Activated CD4-positive, alpha-beta T cell treated with anti-CD3 and anti-CD28 coated beads for 1 hour (primary cell): ENCODE measurements around the gene STARD7.
A peak's percentile ranks its signal among the peaks of the same experiment; 100 is the strongest.
"Not testable (repeated sequence)": the region's sequence is repeated elsewhere in the genome, so short reads cannot be mapped to it uniquely, and the experiment has no call there.

ENCODE experiments used
- DNase-seq: peaks from one replicate; pipeline ENCODE4 v3.0.0-alpha.2; 2020

STARD7 gene

DNA sequence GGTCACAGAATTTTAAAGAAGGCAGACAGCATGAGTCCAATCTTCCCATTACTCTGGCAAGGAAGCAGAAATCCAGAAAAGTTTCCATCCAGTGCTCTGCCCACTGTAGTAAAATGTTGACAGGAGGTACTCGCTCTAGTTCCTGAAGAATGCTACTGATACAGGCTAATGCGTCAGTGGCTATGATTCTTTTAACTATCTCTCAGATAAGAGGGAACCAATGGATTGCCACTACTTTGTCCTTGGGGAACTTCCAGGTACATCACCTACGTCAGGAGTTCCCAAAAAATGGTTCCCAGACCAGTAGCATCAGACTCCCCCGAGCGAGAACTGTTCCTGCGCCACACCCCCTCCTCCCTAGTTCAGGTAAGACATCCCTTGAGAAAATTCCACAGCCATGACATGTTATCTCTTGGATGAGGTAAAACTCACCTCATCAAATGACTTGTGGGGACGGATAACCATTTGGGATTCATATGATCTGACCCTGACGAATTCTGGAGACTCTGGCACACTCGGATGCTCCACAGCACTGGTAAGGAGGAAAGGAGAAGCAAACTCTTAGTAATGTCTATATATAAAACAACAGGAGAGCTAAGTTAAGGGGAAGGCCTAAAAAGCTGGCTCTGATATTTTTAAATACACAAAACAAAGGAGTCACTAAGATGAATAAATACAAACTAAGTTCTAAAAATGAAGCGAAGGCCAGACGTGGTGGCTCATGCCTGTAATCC, 16.5 kb downstream of the STARD7 start:
- DNase-seq: no peak

DNA sequence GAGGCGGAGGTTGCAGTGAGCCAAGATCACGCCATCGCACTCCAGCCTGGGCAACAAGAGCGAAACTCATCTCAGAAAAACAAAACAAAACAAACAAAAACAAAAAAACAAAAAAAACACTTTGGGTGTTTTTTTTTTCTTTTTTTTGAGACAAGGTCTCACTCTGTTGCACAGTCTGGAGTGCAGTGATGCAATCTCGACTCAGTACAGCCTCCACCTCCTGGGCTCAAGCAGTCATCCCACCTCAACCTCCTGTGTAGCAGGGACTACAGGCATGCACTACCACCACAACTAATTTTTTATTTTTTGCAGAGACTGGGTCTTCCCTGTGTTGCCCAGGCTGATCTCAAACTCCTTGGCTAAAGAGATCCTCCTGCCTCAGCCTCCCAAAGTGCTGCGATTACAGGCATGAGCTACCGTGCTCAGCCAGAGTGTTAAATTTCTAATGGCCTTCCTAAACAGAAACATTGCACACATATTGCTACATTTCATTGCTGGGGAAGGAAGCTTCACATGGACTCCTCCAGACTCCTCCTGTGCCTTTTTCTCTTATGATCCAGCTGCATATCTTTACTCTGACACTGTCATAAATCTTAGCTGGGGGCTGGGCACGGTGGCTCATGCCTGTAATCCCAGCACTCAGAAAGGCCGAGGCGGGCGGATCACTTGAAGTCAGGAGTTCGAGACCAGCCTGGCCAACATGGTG, 19.7 kb downstream of the STARD7 start:
- DNase-seq: no peak

DNA sequence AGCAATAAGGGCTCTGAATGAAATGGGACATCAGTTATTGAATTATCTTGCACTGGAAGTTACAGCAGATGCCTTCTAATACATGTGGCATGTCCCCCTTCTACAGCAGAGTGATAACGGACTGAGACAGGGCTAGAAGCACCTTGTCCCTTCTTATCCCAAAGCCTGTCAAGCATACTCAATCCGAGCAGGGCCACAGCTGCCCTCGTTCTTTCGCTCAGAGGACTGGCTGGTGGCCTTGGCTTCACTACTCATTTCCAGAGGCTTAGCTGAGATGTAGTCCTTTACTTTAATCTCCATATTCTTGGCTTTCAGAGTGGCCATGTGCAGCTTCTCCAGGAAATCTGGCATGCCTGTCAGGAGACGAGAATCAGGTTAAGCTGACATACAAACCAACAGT, 22.1 kb downstream of the STARD7 start:
- no peak for DNase-seq

DNA sequence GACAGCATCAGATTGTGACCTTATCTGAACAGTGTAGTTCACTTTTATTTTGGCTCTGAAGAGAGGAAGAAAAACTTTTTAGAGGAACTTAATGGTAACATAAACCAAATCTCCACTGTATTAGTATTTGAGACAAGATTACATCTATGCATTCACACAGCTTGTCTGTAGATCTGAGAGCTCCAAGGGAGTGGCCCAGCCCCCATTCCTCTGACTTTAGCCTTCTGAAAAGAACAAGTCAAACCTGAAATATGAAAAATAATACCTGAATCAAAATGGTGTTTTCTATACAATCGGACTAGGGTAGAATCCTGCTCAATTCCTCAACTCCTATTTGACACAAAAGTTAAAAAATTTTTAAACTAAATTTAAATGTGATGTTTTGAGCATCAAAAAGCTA, 23.1 kb downstream of the STARD7 start:
- DNase-seq: no peak

DNA sequence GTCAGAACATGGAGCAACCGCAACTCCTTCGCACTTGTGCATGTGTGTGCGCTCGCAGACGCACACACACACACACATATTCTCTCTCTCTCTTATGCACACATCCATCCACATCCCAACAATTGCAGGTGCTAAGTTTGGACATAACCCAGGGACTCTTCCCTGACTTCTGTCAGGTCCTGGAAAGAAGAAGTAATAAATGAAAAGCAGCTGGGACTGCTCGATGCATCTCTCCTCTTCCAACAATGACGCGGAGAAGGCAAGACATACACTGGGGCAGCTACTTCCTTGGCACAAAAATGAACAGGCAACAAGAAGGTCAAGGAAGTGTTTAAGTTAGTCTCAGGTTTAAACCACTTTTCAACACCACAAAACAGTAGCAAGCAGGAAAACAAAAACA, 23.6 kb downstream of the STARD7 start:
- DNase-seq: no peak

DNA sequence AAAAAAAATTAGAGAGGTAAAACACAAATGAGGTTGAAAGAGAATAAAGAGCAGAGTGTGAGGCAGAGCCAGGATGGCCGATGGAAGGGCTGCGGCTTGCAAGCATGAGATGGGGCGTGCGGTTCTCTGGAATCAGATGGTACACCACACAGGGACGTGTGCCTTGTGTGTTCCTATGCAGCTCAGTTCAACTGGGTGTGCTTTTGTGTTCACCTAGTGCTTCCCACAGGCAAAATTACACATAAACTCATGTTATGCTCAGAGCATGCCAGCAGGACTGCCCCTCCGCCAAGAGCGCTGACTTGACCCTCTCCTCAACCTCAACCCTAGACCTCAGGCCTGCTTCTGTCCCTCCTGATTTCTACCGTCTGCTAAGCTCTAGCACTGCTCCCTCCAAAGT, 24.4 kb downstream of the STARD7 start:
- DNase-seq: no peak

DNA sequence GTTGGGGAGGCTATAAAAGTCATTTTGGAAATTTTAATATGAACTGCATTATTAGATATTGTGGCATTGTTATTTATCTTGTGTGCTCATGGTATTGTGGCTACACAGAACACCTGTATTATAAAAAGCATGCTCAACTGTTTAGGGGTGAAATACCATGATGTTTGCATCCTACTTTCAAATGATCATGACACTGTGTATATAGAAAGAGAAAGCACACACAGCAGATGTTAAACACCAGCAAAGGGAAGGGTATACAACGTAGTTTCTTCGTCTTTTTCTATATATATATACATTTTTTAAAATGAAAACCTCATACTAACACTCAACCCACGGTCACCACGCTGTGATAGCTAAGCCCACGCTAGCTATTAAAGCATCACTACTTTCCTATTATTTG, 27.1 kb downstream of the STARD7 start:
- no peak for DNase-seq

DNA sequence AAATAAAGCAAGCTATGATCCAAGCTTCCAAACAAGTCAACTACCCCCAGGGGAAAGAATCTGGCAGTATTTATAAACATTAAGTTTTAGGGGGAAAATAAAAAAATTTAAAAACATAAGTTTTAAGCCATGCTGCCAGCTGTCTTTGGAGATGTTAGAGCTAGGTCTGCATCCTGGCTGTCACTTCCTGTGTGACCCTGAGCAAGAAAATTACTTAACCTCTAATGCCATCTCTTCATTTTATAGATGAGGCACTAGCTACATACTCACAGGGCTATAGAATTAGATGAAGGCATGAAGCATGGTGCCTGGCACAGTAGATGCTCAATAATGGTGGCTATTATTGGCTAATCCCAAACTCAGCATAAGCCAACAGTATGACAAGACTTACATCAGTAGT, 28.1 kb downstream of the STARD7 start:
- DNase-seq: no peak

DNA sequence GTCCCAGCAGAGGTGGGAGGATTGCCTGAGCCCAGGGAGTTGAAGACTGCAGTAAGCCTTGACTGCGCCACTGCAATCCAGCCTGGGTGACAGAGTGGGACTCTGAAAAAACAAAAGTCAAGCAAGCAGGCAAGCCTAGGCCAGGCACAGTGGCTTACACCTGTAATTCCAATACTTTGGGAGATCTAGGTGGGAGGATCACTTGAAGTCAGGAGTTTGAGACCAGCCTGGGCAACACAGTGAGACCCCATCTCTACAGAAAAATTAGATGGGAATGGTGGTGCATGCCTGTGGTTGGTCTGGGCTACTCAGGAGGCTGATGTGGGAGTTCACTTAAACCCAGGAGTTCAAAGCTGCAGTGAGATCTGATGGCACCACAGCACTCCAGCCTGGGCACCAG, 28.6 kb downstream of the STARD7 start:
- DNase-seq: no peak

DNA sequence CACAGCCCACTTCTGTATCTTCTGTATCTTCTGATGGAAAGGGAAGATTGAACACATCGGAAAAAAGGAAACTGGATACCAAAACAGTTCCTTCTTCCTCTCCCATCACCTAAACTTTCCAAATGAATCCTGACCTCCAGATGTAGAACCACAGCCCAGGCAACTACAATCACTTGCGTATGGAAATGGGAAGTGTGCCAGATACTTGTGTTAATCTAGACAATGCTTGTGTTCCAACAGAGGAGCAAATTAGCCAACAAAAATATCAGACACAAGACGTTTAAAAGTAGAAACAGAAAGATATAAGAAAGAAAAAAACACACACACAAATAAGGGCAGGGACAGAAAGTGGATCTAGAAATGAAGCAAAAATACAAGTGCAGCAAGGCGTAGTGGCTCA, 32.0 kb downstream of the STARD7 start:
- DNase-seq: no peak

DNA sequence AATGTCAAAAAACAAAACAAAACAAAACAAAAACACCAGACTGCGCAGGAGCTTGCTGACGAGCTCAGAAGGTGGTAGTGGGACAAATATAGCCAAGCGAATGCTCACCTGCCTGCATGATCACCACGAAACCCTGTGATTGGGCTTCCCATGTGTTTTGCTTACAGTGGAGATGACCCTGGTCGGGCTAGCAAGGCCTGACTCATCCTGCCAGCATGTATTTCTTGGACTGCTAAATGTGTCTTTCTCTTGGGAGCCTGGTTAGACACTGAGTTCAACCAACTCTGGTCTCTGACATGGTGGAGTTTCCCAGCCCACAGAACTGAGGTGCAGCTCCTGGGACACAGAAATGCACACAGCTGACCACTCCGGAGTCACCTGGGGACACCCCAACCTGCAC, 32.7 kb downstream of the STARD7 start:
- no peak for DNase-seq

DNA sequence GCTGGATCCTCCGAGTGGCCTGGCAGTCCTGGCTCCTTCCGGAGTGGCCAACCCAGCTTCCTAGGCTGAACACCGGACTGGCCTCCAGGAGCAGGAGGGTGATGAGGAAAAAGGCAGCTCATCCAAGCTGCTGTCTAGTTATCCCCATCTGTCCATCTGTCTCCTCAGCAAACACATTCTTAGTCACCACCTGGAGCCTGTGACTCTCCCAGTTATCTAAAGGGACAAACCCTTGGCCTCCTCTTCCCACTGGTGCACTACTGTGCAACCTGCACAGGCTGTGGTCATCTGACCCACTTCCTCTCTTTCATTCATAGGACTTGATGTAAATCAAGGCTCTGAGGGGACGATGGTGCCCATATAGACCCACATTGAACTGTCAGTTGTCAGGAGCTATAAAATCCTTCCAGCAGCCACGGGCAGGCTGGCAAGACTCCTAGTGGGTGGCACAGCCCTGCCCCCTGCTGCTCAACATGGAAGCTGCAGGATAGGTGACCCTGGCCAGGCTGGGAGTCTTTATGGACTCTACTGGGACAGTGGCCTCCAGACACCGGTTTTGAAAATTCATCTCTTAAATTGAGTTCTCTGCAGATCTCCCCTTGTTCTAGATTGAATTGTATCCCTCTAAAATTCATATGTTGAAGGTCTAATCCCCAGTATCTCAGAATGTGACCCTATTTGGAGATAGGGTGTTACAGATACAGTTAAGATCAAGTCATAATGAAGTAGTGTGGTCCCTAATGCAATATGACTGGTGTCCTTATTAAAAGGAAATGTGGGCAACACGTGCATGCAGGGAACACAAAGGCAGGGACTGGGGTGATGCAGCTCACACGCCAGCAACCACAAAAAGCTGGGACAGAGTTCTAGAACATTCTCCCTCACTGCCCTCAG, 34.1 kb downstream of the STARD7 start:
- DNase-seq: peak; percentile 74

DNA sequence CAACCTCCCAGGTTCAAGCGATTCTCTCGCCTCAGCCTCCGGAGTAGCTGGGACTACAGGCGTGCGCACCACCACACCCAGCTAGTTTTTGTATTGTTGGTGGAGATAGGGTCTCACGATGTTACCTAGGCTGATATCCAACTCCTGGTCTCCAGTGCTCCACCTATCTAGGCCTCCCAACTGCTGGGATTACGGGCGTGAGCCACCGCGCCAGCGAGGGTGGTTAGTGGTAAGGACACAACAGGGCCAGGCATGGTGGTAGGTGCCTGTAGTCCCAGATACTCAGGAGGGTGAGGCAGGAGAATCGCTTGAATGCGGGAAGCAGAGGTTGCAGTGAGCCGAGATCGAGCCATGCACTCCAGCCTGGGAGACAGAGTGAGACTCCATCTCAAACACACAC, 36.8 kb downstream of the STARD7 start:
- no peak for DNase-seq

DNA sequence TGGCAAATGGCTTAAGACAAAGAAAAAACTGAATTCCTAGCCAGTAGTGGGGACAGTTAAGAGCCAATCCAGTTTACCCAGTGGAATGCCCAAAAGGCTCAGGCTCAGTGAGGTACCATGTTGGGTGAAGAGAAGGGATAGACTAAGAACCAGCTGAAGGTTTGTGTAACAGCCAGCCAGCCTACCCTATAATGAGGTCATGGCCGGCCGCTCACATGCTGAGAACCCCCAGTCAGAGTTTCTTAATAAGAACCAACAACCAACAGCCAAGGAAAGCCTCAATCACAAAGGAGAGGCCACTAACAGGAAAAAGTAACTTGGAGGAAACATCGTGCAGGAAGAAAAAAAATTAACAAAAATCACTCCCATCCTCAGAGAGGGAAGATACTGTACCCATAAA, 38.0 kb downstream of the STARD7 start:
- no peak for DNase-seq

DNA sequence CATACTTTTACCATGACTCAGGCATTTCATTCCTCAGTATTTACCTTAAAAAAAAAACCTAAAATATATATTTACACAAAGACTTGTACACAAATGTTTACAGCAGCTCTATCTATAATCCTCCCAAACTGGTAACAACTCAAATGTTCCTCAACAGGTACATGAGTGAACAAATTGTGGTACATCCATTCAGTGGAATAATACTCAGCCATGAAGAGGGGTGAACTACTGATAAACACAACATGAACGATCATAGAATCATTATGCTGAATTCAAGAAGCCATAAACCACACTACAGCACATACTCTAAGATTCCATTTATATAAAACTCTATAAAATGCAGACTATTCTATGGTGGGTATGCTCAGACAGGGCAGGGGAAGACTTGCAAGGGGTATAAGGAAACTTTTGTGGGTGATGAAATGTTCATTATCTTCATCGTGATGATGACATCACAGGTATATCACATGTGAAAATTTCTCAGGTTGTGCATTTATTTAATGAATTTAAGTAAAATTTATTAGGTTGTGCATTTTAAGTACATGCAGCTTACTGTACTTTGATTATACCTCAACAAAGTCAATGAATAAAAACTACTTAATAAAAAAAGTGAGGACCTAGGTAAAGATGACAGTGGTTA, 38.6 kb downstream of the STARD7 start:
- no peak for DNase-seq

DNA sequence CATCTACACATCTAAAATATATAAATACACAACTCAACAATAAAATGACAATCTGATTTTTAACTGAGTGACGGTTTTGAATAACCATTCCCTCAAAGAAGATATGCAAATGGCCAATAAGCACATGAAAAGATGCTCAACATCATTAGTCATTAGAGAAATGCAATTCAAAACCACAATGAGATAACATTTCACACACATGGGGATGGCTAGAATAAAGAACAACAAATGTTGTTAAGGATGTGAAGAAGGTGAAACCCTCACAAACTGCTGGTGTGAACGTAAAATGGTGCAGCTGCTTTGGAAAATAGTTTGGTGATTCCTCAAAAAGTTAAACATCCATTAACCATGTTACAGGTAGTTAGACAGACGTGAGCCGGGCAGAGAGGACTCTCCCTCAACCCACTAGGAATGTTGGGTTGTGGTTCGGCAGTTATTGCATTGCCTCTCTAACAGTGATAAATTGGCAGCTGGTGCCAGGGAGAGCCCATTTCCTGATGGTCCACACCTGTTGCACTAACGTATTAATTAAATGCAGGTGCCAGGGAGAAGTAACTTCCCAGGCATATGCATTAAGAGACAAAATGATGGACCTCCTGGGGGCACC, 41.1 kb downstream of the STARD7 start:
- no peak for DNase-seq

DNA sequence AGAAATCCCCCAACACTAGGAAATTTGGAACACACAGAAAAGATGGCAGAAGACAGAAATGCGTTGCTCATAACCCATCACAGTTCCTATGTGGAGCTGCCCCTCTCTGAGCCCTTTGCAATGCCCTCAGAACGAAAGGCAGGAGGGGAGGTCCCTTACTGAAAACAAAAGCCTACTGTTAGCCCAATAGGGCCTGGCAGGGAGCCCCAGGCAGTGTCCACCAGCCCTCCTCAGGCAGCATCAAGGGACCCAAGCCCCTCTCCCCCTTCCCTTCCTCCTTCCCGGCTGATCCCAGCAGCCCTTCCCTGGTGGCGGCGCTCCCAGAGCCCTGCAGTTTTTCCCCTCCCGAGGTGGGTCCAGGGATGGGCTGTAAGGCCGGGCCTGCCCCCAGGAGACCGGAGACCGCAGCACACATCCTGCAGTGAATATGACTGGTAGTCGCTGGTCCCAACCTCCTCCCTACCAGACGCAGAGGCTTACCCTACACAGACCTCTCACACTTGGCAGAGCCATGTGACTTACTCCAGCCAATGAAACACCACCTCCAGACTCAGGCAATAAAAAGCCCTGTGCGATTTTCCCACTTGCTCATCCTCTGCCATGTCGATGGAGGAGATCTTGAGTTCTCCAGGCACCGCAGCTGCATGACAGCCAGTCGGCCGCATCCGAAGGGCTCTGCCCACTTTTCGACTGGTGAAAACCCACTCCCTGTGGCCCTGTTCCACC, 44.0 kb downstream of the STARD7 start:
- DNase-seq: no peak

DNA sequence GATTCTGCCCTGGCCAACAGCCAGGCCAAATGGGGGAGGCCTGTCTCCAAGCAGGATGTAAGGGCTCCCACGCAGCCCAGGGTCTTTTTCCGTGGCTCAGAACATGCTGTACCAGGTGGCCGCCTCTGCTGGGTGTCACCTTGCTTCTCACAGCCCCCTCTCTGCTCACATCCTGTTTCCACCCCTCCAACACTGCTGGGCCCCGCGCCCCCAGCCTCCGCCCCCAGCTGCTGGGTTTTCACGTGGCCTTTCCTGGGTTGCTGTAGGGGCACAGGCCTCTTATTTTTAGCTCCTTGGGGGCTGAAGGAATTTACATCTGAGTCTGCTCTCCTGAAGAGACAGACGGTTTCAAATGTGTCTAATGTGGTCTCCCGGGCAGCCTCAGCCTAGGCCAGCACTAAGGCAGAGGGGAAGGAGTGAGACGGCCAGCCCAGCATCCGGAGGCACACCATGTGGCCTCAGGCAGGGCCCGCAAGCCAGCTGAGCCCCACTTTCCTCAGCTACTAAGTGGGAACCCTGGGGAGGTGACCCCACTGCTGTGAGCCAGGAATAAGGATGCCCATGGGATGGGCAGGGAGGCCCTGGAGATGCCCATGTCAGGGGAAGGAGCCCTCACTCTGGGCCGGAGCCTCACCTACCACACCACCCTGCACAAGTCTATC, 44.7 kb downstream of the STARD7 start:
- peak; percentile 55 for DNase-seq

DNA sequence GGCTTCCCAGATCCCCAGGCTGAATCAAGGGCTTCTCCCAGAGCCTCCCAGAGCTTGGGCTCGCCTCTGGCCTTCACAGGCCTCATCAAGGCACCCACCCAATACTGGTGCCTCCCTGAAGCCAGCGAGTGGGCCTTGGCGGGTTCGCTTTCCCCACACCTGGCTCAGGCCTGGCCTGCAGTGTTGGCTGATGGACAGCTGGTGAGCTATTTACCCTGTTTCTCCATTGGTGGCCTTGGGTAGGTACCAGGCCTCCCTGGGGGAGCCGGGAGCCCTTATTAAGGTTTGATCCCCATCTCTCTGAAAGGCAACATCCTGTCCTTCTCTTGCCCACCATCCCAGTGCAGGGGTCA, 45.2 kb downstream of the STARD7 start:
- DNase-seq: no peak

DNA sequence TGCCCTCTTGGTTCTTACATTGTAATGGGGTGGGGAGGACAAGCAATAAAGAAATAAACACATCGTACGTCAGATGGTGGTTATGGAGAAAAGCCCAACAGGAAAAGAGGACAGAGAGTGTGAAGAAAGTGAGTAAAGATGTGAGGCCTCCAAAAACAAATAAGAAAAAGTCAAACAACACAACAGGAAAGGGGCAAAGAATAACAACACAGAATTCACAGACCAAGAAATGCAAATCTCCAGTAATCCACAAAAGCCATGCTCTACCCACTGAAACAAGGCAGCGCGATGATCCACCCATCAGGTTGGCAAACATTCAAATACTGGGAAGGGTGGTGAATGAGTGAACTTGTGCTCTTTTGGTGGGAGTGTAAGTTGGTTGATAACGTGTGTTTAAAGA, 46.7 kb downstream of the STARD7 start:
- no peak for DNase-seq

DNA sequence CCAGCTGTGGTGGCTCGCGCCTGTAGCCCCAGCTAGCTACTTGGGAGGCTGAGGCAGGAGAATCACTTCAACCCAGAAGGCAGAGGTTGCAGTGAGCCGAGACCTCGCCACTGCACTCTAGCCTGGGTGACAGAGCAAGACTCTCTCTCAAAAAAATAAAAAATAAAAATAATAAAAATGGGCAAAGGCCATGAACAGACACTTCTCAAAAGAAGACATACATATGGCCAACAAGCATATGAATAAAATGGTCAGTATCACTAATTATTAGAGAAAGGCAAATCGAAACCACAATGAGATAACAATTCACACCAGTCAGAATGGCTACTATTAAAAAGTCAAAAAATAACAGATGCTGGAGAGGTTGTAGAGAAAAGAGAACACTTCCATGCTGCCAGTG, 48.3 kb downstream of the STARD7 start:
- DNase-seq: not testable (repeated sequence)
